22Rv1 (cell line): ENCODE data around the gene GPR62.

ENCODE experiments used
- H3K27ac ChIP-seq: fragments of 450-650 bp; 2 replicates; pipeline ENCODE4 v1.5.1; 2017
- CTCF ChIP-seq: fragments of 450-650 bp; IDR thresholded peaks from 2 replicates; pipeline ENCODE4 v1.5.1; 2017; ENCODE audit warnings: mild to moderate bottlenecking
- ZFX ChIP-seq: fragments of 450-650 bp; IDR thresholded peaks from 2 replicates; pipeline ENCODE4 v1.6.1; 2017; ENCODE audit warnings: antibody characterized with exemption, borderline replicate concordance

The GPR62 gene

GRCh38 chr3:51960386-51960785 is 5.2 kb downstream of the GPR62 start:
- H3K27ac ChIP-seq, result no peak overlapping the region
- no peak for TF ChIP-seq CTCF
- TF ChIP-seq ZFX, result no peak

GRCh38 chr3:51961011-51961410 is 5.8 kb downstream of the GPR62 start:
- TF ChIP-seq CTCF (no peak), ZFX (no peak)
- H3K27ac ChIP-seq, result no peak overlapping the region

- no peak overlapping the region for H3K27ac ChIP-seq
- TF ChIP-seq ZFX (no peak), CTCF (no peak)
These were observed 6.7 kb downstream of the GPR62 start for GRCh38 chr3:51961602-51962569.

- H3K27ac ChIP-seq, result no peak overlapping the region
- no peak for TF ChIP-seq CTCF
- no peak for TF ChIP-seq ZFX
These were observed 7.8 kb downstream of the GPR62 start for GRCh38 chr3:51962854-51963530.

GRCh38 chr3:51963951-51964451 is 8.8 kb downstream of the GPR62 start:
- H3K27ac ChIP-seq, result no peak overlapping the region
- TF ChIP-seq ZFX (no peak), CTCF (no peak)

- TF ChIP-seq ZFX, result no peak
- TF ChIP-seq CTCF, result no peak
- H3K27ac ChIP-seq, result no peak overlapping the region
These were observed 9.3 kb downstream of the GPR62 start for GRCh38 chr3:51964521-51964920.
